Hepatocyte (in vitro differentiated cells): Measurements from ENCODE around the gene IQCB1. TPM values are rescaled to one million over a fixed set of nuclear protein-coding genes. Genes with fewer than 3 reads are reported as not detected.

Experiments used
- DNase-seq: peaks from one replicate; pipeline ENCODE4 v3.0.0-alpha.2; 2016; ENCODE audit warnings: low spot score
- H2AFZ ChIP-seq: fragments of 200-600 bp; sonication (generic); 2 replicates; pipeline ENCODE4 v1.6.0; 2016; ENCODE audit warnings: antibody characterized with exemption, mild to moderate bottlenecking
- H3K27ac ChIP-seq: fragments of 200-600 bp; sonication (generic); 2 replicates; pipeline ENCODE4 v1.5.1; 2016; ENCODE audit warnings: mild to moderate bottlenecking
- H3K27me3 ChIP-seq: fragments of 200-600 bp; sonication (generic); 2 replicates; pipeline ENCODE4 v1.6.1; 2016
- H3K36me3 ChIP-seq: fragments of 200-600 bp; sonication (generic); replicated peaks from 2 replicates; pipeline ENCODE4 v1.5.1; 2016; ENCODE audit warnings: low read depth; ENCODE audit not compliant: insufficient read depth
- H3K4me1 ChIP-seq: fragments of 200-600 bp; sonication (generic); 2 replicates; pipeline ENCODE4 v1.5.1; 2016; ENCODE audit warnings: mild to moderate bottlenecking, moderate library complexity; ENCODE audit not compliant: insufficient read depth
- H3K4me2 ChIP-seq: fragments of 200-600 bp; sonication (generic); 2 replicates; pipeline ENCODE4 v1.6.0; 2016
- H3K4me3 ChIP-seq: fragments of 200-600 bp; sonication (generic); 2 replicates; pipeline ENCODE4 v1.5.1; 2016; ENCODE audit warnings: mild to moderate bottlenecking
- H3K79me2 ChIP-seq: fragments of 200-600 bp; sonication (generic); 2 replicates; pipeline ENCODE4 v1.6.0; 2017; ENCODE audit warnings: mild to moderate bottlenecking
- H3K9me2 ChIP-seq: fragments of 200-600 bp; sonication (generic); replicated peaks from 2 replicates; pipeline ENCODE4 v1.6.0; 2017; ENCODE audit warnings: mild to moderate bottlenecking; ENCODE audit not compliant: insufficient read depth
- H3K9me3 ChIP-seq: fragments of 200-600 bp; sonication (generic); 2 replicates; pipeline ENCODE4 v1.5.1; 2016; ENCODE audit warnings: low read depth, mild to moderate bottlenecking
- H4K20me1 ChIP-seq: fragments of 200-600 bp; sonication (generic); 2 replicates; pipeline ENCODE4 v1.6.0; 2016; ENCODE audit warnings: mild to moderate bottlenecking; ENCODE audit not compliant: insufficient read depth, poor library complexity, severe bottlenecking
- EZH2 ChIP-seq: fragments of 200-600 bp; sonication (generic); IDR thresholded peaks from 2 replicates; pipeline ENCODE4 v1.6.1; 2016; ENCODE audit warnings: antibody characterized with exemption, mild to moderate bottlenecking, borderline replicate concordance
- EZH2phosphoT487 ChIP-seq: fragments of 200-600 bp; sonication (generic); IDR thresholded peaks from one replicate; pipeline ENCODE4 v1.6.1; 2018; ENCODE audit warnings: antibody characterized with exemption, mild to moderate bottlenecking, low read depth, moderate library complexity; ENCODE audit not compliant: unreplicated experiment, severe bottlenecking
- WGBS: methylation state at CpG from one replicate; pipeline ENCODE4 v1.1.6; 2016; ENCODE audit warnings: low lambda C conversion rate; ENCODE audit errors: missing lambda C conversion rate; 5-methylcytosine and 5-hydroxymethylcytosine counted together
- polyA plus RNA-seq: library from polyadenylated mRNA; unstranded; fragments of >200 nt; fragmentation: Nextera tagmentation; extraction: Ambion mirVana; gene quantifications from 2 replicates; pipeline ENCODE4 v1.2.1, GENCODE V29; 2016
- total RNA-seq: library from RNA; depleted of rRNA; stranded (reverse); fragments of >200 nt; gene quantifications from 2 replicates; pipeline ENCODE4 v1.2.3, GENCODE V29; 2014
- TF ChIP-seq, protein P1 (sequence below): fragments of 200-600 bp; sonication (generic); IDR thresholded peaks from 2 replicates; pipeline ENCODE4 v1.5.1; 2016; ENCODE audit warnings: antibody characterized with exemption, mild to moderate bottlenecking; ENCODE audit not compliant: poor library complexity

Gene IQCB1
- total and polyA plus RNA-seq, 2 experiments from 2014 or later, result 14.4 to 24.1 TPM

GRCh38 chr3:121800906-121801305 is 34.0 kb downstream of the IQCB1 start:
- Histone ChIP-seq H3K36me3 (no peaks in the 10 kb centered on the region), H3K27ac (no peak overlapping the region), H3K4me1 (no peaks in the 10 kb centered on the region), H3K79me2 (no peaks in the 10 kb centered on the region), H3K9me3 (no peaks in the 10 kb centered on the region), H3K4me3 (no peak overlapping the region), H4K20me1 (no peaks in the 10 kb centered on the region), H3K27me3 (no peaks in the 10 kb centered on the region), H3K9me2 (no peaks in the 10 kb centered on the region), H2AFZ (no peak overlapping the region), H3K4me2 (no peak overlapping the region)
- TF ChIP-seq, protein P1, sequence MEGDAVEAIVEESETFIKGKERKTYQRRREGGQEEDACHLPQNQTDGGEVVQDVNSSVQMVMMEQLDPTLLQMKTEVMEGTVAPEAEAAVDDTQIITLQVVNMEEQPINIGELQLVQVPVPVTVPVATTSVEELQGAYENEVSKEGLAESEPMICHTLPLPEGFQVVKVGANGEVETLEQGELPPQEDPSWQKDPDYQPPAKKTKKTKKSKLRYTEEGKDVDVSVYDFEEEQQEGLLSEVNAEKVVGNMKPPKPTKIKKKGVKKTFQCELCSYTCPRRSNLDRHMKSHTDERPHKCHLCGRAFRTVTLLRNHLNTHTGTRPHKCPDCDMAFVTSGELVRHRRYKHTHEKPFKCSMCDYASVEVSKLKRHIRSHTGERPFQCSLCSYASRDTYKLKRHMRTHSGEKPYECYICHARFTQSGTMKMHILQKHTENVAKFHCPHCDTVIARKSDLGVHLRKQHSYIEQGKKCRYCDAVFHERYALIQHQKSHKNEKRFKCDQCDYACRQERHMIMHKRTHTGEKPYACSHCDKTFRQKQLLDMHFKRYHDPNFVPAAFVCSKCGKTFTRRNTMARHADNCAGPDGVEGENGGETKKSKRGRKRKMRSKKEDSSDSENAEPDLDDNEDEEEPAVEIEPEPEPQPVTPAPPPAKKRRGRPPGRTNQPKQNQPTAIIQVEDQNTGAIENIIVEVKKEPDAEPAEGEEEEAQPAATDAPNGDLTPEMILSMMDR, result no peak
- TF ChIP-seq EZH2phosphoT487, result no peak
- no peak for TF ChIP-seq EZH2
- no peak for DNase-seq

- TF ChIP-seq, protein P1, result no peak
- no peak for TF ChIP-seq EZH2
- TF ChIP-seq EZH2phosphoT487, result no peak
- Histone ChIP-seq H3K27me3 (no peaks in the 10 kb centered on the region), H3K9me2 (no peaks in the 10 kb centered on the region), H3K27ac (no peak overlapping the region), H3K36me3 (no peaks in the 10 kb centered on the region), H3K4me2 (no peak overlapping the region), H2AFZ (no peak overlapping the region), H3K79me2 (no peaks in the 10 kb centered on the region), H4K20me1 (no peaks in the 10 kb centered on the region), H3K4me1 (no peaks in the 10 kb centered on the region), H3K4me3 (no peak overlapping the region), H3K9me3 (no peaks in the 10 kb centered on the region)
- no peak for DNase-seq
- WGBS, result 52% methylated on average over 1 of the region's 1 CpG
Measured at GRCh38 chr3:121796970-121797369, 37.9 kb downstream of the IQCB1 start.

- no peaks in the 10 kb centered on the region for H3K27me3 ChIP-seq
- H3K4me3 ChIP-seq, result no peak overlapping the region
- TF ChIP-seq EZH2 (no peak), EZH2phosphoT487 (no peak)
- TF ChIP-seq, protein P1, result no peak
- H3K36me3 ChIP-seq, result no peaks in the 10 kb centered on the region
- H3K9me2 ChIP-seq, result no peaks in the 10 kb centered on the region
- H3K27ac ChIP-seq, result no peak overlapping the region
- no peaks in the 10 kb centered on the region for H4K20me1 ChIP-seq
- no peaks in the 10 kb centered on the region for H3K9me3 ChIP-seq
- no peak overlapping the region for H3K4me2 ChIP-seq
- no peaks in the 10 kb centered on the region for H3K4me1 ChIP-seq
- DNase-seq, result no peak
- H3K79me2 ChIP-seq, result no peaks in the 10 kb centered on the region
- no peak overlapping the region for H2AFZ ChIP-seq
- WGBS, result 98% methylated on average over 2 of the region's 2 CpGs
Measured at GRCh38 chr3:121794264-121794983, 40.4 kb downstream of the IQCB1 start.
